IMR-90 (cell line): ENCODE data around the gene MAGED4. TPM values are rescaled to one million over a fixed set of nuclear protein-coding genes. Genes with fewer than 3 reads are reported as not detected.
"Not testable (repeated sequence)": the region's sequence is repeated elsewhere in the genome, so short reads cannot be mapped to it uniquely, and the experiment has no call there.

Experiments used
- ATAC-seq: fragments of 200-7000 bp; cut with Tn5 transposase; 2 replicates; pipeline ENCODE4 v1.9.1; 2020; ENCODE audit warnings: low read depth, mild to moderate bottlenecking, moderate library complexity
- BruUV-seq: library from RNA; stranded (reverse); fragments of 400-500 nt; replicated peaks from 2 replicates; lab custom pipeline; 2021; lab: Mats Ljungman, UMichigan
- CTCF ChIA-PET: fragments of 300-600 bp; formaldehyde crosslinking; extraction: SDS; loops from one replicate; lab custom pipeline; 2021; ENCODE audit warnings: antibody characterized with exemption; lab: Yijun Ruan, JAX
- POLR2A ChIA-PET: fragments of 300-600 bp; sonication (Branson Sonifier 250); formaldehyde crosslinking; loops from one replicate; lab custom pipeline; 2022; ENCODE audit warnings: antibody characterized with exemption; ENCODE audit not compliant: unreplicated experiment; lab: Charles Lee
- DNase-seq: peaks from one replicate; pipeline ENCODE4 v3.0.0; 2013
- H2AFZ ChIP-seq: replicated peaks from 2 replicates; pipeline ENCODE3; 2013; ENCODE audit warnings: low read length, mild to moderate bottlenecking; ENCODE audit not compliant: poor library complexity
- H2AK5ac ChIP-seq: 2 replicates; pipeline ENCODE4 v1.6.1; 2013; ENCODE audit warnings: low read depth, low read length, inconsistent platforms
- H2AK9ac ChIP-seq: replicated peaks from 2 replicates; pipeline ENCODE3; 2013; ENCODE audit warnings: mild to moderate bottlenecking, low read depth, low read length, moderate library complexity; ENCODE audit not compliant: poor library complexity
- H2BK120ac ChIP-seq: 2 replicates; pipeline ENCODE4 v1.6.1; 2013; ENCODE audit warnings: low read depth, low read length, inconsistent platforms
- H2BK15ac ChIP-seq: 3 replicates; pipeline ENCODE4 v1.6.1; 2013; ENCODE audit warnings: low read depth, low read length, inconsistent platforms
- H2BK20ac ChIP-seq: 2 replicates; pipeline ENCODE4 v1.6.1; 2013; ENCODE audit warnings: low read depth, mild to moderate bottlenecking, inconsistent platforms, low read length, moderate library complexity
- H2BK5ac ChIP-seq: 2 replicates; pipeline ENCODE4 v1.6.1; 2013; ENCODE audit warnings: mild to moderate bottlenecking, low read depth, low read length, inconsistent platforms; ENCODE audit not compliant: poor library complexity, severe bottlenecking
- H3K14ac ChIP-seq: replicated peaks from 2 replicates; pipeline ENCODE4 v1.6.1; 2013; ENCODE audit warnings: low read depth, low read length, inconsistent platforms
- H3K18ac ChIP-seq: 2 replicates; pipeline ENCODE4 v1.6.1; 2013; ENCODE audit warnings: low read depth, low read length, control low read depth
- H3K23ac ChIP-seq: 2 replicates; pipeline ENCODE4 v1.6.1; 2013; ENCODE audit warnings: low read depth, low read length, inconsistent platforms
- H3K27ac ChIP-seq: 2 replicates; pipeline ENCODE4 v1.5.1; 2013; ENCODE audit warnings: mild to moderate bottlenecking, control low read depth, low read length; ENCODE audit not compliant: insufficient read depth
- H3K27me3 ChIP-seq: 2 replicates; pipeline ENCODE4 v1.6.1; 2013; ENCODE audit warnings: low read length; ENCODE audit not compliant: control insufficient read depth, insufficient read depth
- H3K36me3 ChIP-seq: 2 replicates; pipeline ENCODE4 v1.6.1; 2013; ENCODE audit warnings: low read length, mixed read lengths; ENCODE audit not compliant: control insufficient read depth, insufficient read depth
- H3K4ac ChIP-seq: 2 replicates; pipeline ENCODE4 v1.6.1; 2013; ENCODE audit warnings: low read depth, low read length, inconsistent platforms
- H3K4me1 ChIP-seq: 2 replicates; pipeline ENCODE4 v1.6.1; 2013; ENCODE audit warnings: low read length, mixed read lengths; ENCODE audit not compliant: control insufficient read depth, insufficient read depth
- H3K4me2 ChIP-seq: 2 replicates; pipeline ENCODE4 v1.6.1; 2013; ENCODE audit warnings: low read depth, mild to moderate bottlenecking, control low read depth, low read length, moderate library complexity
- H3K4me3 ChIP-seq: 2 replicates; pipeline ENCODE4 v1.5.1; 2013; ENCODE audit warnings: low read depth, mild to moderate bottlenecking, control low read depth, low read length, moderate library complexity; ENCODE audit not compliant: insufficient read depth
- H3K56ac ChIP-seq: 2 replicates; pipeline ENCODE4 v1.6.1; 2013; ENCODE audit warnings: low read length, inconsistent platforms; ENCODE audit not compliant: insufficient read depth; ENCODE audit errors: extremely low read depth
- H3K79me1 ChIP-seq, 2 experiments: 2 replicates each; pipeline ENCODE4 v1.6.1; 2013; ENCODE audit warnings: low read length in 2 of 2, inconsistent platforms in 1 of 2, low read depth in 1 of 2
- H3K9ac ChIP-seq: 2 replicates; pipeline ENCODE4 v1.6.1; 2013; ENCODE audit warnings: low read depth, low read length, control low read depth
- H3K9me1 ChIP-seq: 2 replicates; pipeline ENCODE4 v1.6.1; 2013; ENCODE audit warnings: low read length, inconsistent platforms; ENCODE audit not compliant: insufficient read depth
- H3K9me3 ChIP-seq: 2 replicates; pipeline ENCODE4 v1.6.1; 2013; ENCODE audit warnings: low read length; ENCODE audit not compliant: control insufficient read depth, insufficient read depth
- H4K20me1 ChIP-seq: 2 replicates; pipeline ENCODE4 v1.6.1; 2013; ENCODE audit warnings: low read length, inconsistent platforms; ENCODE audit not compliant: insufficient read depth
- H4K5ac ChIP-seq: 2 replicates; pipeline ENCODE4 v1.6.1; 2013; ENCODE audit warnings: mild to moderate bottlenecking, low read depth, low read length, control low read depth
- H4K8ac ChIP-seq, 2 experiments: 2 replicates each; pipeline ENCODE4 v1.6.1; 2013; ENCODE audit warnings: low read depth in 2 of 2, low read length in 2 of 2, control low read depth in 1 of 2, inconsistent platforms in 1 of 2
- H4K91ac ChIP-seq: 2 replicates; pipeline ENCODE4 v1.6.1; 2013; ENCODE audit warnings: low read depth, low read length, inconsistent platforms; ENCODE audit not compliant: insufficient read depth
- WGBS, 2 experiments: methylation state at CpG; one replicate each; pipeline versions ENCODE4 v1.1.5 to v1.1.7; 2013; ENCODE audit warnings: missing lambda C conversion rate in 2 of 2; ENCODE audit not compliant: insufficient read length in 1 of 2; ENCODE audit errors: extremely low coverage in 2 of 2; 5-methylcytosine and 5-hydroxymethylcytosine counted together
- dilution Hi-C: fragments of 300-500 bp; cut with HindIII; formaldehyde crosslinking; loops from one replicate; pipeline ENCODE4 v1.14.3; 2018; ENCODE audit warnings: low sequenced_read_pairs; ENCODE audit not compliant: unreplicated experiment
- in situ Hi-C: fragments of 300-500 bp; cut with MboI; formaldehyde crosslinking; loops from 3 replicates; pipeline ENCODE4 v1.14.3; 2019; ENCODE audit warnings: low sequenced_read_pairs, inconsistent platforms, mixed read lengths
- intact Hi-C: fragments of 100-400 bp; cut with micrococcal nuclease; formaldehyde crosslinking; loops from 2 replicates; pipeline ENCODE4 v1.10.0; 2022
- polyA plus RNA-seq, 3 experiments: library from polyadenylated mRNA; depleted of rRNA; stranded (reverse); fragments of >200 nt; gene quantifications; 2 replicates each; pipeline ENCODE4 v1.2.3, GENCODE V29; 2012; ENCODE audit warnings: low replicate concordance in 1 of 3
- total RNA-seq: library from RNA; depleted of rRNA; stranded (reverse); fragments of >200 nt; gene quantifications from 2 replicates; pipeline ENCODE4 v1.2.3, GENCODE V29; 2012

The MAGED4 gene
- total and polyA plus RNA-seq, 2 of the 4 experiments (the other 2 are of a cell fraction): 9.9 to 51.7 TPM

- H3K18ac ChIP-seq, H2BK5ac ChIP-seq, H2AK9ac ChIP-seq, H3K9me3 ChIP-seq, H4K5ac ChIP-seq, in situ Hi-C loops, intact Hi-C loops, H2AK5ac ChIP-seq, ATAC-seq, H3K27ac ChIP-seq, H3K4me3 ChIP-seq, H3K4ac ChIP-seq, BruUV-seq, H3K23ac ChIP-seq, H3K56ac ChIP-seq, CTCF ChIA-PET, H3K9me1 ChIP-seq, H3K14ac ChIP-seq, H4K20me1 ChIP-seq, H3K9ac ChIP-seq, H3K36me3 ChIP-seq, H2BK20ac ChIP-seq, H3K4me1 ChIP-seq, H3K27me3 ChIP-seq, dilution Hi-C loops, H2BK120ac ChIP-seq, H2BK15ac ChIP-seq, H4K8ac ChIP-seq, H3K79me1 ChIP-seq, DNase-seq, H3K4me2 ChIP-seq, POLR2A ChIA-PET, H4K91ac ChIP-seq, H2AFZ ChIP-seq: not testable (repeated sequence)
- 74% methylated on average over 3 of the region's 10 CpGs; no CpG with 5 or more reads in 1 of the 2 experiments for WGBS, 2 experiments
These were observed 13.6 kb upstream of the MAGED4 start for GRCh38 chrX:52171055-52171454.

- dilution Hi-C loops, H3K4me2 ChIP-seq, H3K79me1 ChIP-seq, H3K4ac ChIP-seq, POLR2A ChIA-PET, H4K8ac ChIP-seq, H3K27ac ChIP-seq, H3K9me3 ChIP-seq, H3K27me3 ChIP-seq, H4K91ac ChIP-seq, H2AK9ac ChIP-seq, H3K9me1 ChIP-seq, H2BK15ac ChIP-seq, H3K4me1 ChIP-seq, H4K20me1 ChIP-seq, H3K9ac ChIP-seq, CTCF ChIA-PET, intact Hi-C loops, DNase-seq, H2BK5ac ChIP-seq, H2AFZ ChIP-seq, H3K4me3 ChIP-seq, H3K23ac ChIP-seq, H3K18ac ChIP-seq, BruUV-seq, H3K56ac ChIP-seq, H2AK5ac ChIP-seq, H2BK20ac ChIP-seq, H4K5ac ChIP-seq, in situ Hi-C loops, H3K36me3 ChIP-seq, H2BK120ac ChIP-seq, H3K14ac ChIP-seq: not testable (repeated sequence)
- peak; percentile 61 for ATAC-seq
- no CpG with 5 or more reads among the region's 18 CpGs for WGBS, 2 experiments
These were observed 378 bp downstream of the MAGED4 start for GRCh38 chrX:52185078-52185453.
